ENCODE results near the gene SLC5A12. TPM values are rescaled to one million over a fixed set of nuclear protein-coding genes. Genes with fewer than 3 reads are reported as not detected.

SLC5A12 gene
- 57.3 TPM for polyA plus RNA-seq (ENCODE audit: insufficient read length)
- long read RNA-seq, donor 1, full-length matches to known transcripts = 9 of 20 reads
- long read RNA-seq, donor 1, partial matches to known transcripts = 11 of 20 reads
- long read RNA-seq, donor 1, other reads (novel, unspliced or antisense) = 0 of 20 reads
- long read RNA-seq, donor 2, full-length matches to known transcripts = 4 of 4 reads
- long read RNA-seq, donor 2, partial matches to known transcripts = 0 of 4 reads
- long read RNA-seq, donor 2, other reads (novel, unspliced or antisense) = 0 of 4 reads
- long read RNA-seq, donor 3, full-length matches to known transcripts = 5 of 5 reads
- long read RNA-seq, donor 3, partial matches to known transcripts = 0 of 5 reads
- long read RNA-seq, donor 3, other reads (novel, unspliced or antisense) = 0 of 5 reads
- long read RNA-seq, donor 4 = 0 reads
- long read RNA-seq, donor 5, full-length matches to known transcripts = 12 of 17 reads
- long read RNA-seq, donor 5, partial matches to known transcripts = 5 of 17 reads
- long read RNA-seq, donor 5, other reads (novel, unspliced or antisense) = 0 of 17 reads
- long read RNA-seq, donor 6, full-length matches to known transcripts = 2 of 7 reads
- long read RNA-seq, donor 6, partial matches to known transcripts = 5 of 7 reads
- long read RNA-seq, donor 6, other reads (novel, unspliced or antisense) = 0 of 7 reads
- long read RNA-seq, donor 7, full-length matches to known transcripts = 5 of 5 reads
- long read RNA-seq, donor 7, partial matches to known transcripts = 0 of 5 reads
- long read RNA-seq, donor 7, other reads (novel, unspliced or antisense) = 0 of 5 reads
- long read RNA-seq, donor 8, full-length matches to known transcripts = 2 of 2 reads
- long read RNA-seq, donor 8, partial matches to known transcripts = 0 of 2 reads
- long read RNA-seq, donor 8, other reads (novel, unspliced or antisense) = 0 of 2 reads

GRCh38 chr11:26721948-26722475 is at the start of gene SLC5A12:
TSS of gene SLC5A12 (minus strand) at chr11:26722060. CDS start at chr11:26721714, 346 bp downstream.
- no peak for DNase-seq

GRCh38 chr11:26769027-26769426 is 47.2 kb upstream of the SLC5A12 start:
- no peak for DNase-seq

GRCh38 chr11:26767060-26767459 is 45.2 kb upstream of the SLC5A12 start:
- DNase-seq = no peak

- DNase-seq = no peak
Observed at GRCh38 chr11:26765323-26765722, 43.5 kb upstream of the SLC5A12 start.

- no peak for DNase-seq
Observed at GRCh38 chr11:26764825-26765224, 43.0 kb upstream of the SLC5A12 start.

- DNase-seq = no peak
Observed at GRCh38 chr11:26764315-26764714, 42.5 kb upstream of the SLC5A12 start.

GRCh38 chr11:26762089-26762488 is 40.2 kb upstream of the SLC5A12 start:
- DNase-seq = no peak

- no peak for DNase-seq
Observed at GRCh38 chr11:26761361-26761809, 39.5 kb upstream of the SLC5A12 start.

GRCh38 chr11:26757995-26758394 is 36.1 kb upstream of the SLC5A12 start:
- no peak for DNase-seq

- DNase-seq = no peak
Observed at GRCh38 chr11:26755762-26756161, 33.9 kb upstream of the SLC5A12 start.

- DNase-seq = peak; percentile 77
Observed at GRCh38 chr11:26753723-26754504, 32.1 kb upstream of the SLC5A12 start.

GRCh38 chr11:26749927-26750326 is 28.1 kb upstream of the SLC5A12 start:
- no peak for DNase-seq

- no peak for DNase-seq
Observed at GRCh38 chr11:26743622-26744021, 21.8 kb upstream of the SLC5A12 start.

GRCh38 chr11:26742966-26743365 is 21.1 kb upstream of the SLC5A12 start:
- no peak for DNase-seq

- no peak for DNase-seq
Observed at GRCh38 chr11:26741036-26741435, 19.2 kb upstream of the SLC5A12 start.

- no peak for DNase-seq
Observed at GRCh38 chr11:26739366-26740073, 17.7 kb upstream of the SLC5A12 start.

GRCh38 chr11:26734691-26735090 is 12.8 kb upstream of the SLC5A12 start:
- no peak for DNase-seq

- DNase-seq = no peak
Observed at GRCh38 chr11:26731084-26731456, 9.2 kb upstream of the SLC5A12 start.

GRCh38 chr11:26730414-26731083 is 8.7 kb upstream of the SLC5A12 start:
- no peak for DNase-seq

GRCh38 chr11:26729284-26729683 is 7.4 kb upstream of the SLC5A12 start:
- no peak for DNase-seq

- DNase-seq = no peak
Observed at GRCh38 chr11:26726960-26727359, 5.1 kb upstream of the SLC5A12 start.
